A673 (cell line): ENCODE data around the gene LRRC18. TPM values are rescaled to one million over a fixed set of nuclear protein-coding genes. Genes with fewer than 3 reads are reported as not detected.

ENCODE experiments used
- BruUV-seq: library from RNA; stranded (reverse); fragments of 400-500 nt; replicated peaks from 2 replicates; lab custom pipeline; 2021; lab: Mats Ljungman, UMichigan
- CTCF ChIA-PET: fragments of 300-600 bp; sonication (Branson Sonifier 250); formaldehyde crosslinking; loops from one replicate; lab custom pipeline; 2022; ENCODE audit warnings: antibody characterized with exemption; lab: Charles Lee
- POLR2A ChIA-PET: fragments of 300-600 bp; sonication (Branson Sonifier 250); formaldehyde crosslinking; loops from one replicate; lab custom pipeline; 2022; ENCODE audit warnings: antibody characterized with exemption; ENCODE audit not compliant: low non-redundant PET; lab: Charles Lee
- DNase-seq: peaks from one replicate; pipeline ENCODE4 v3.0.0-alpha.2; 2015; ENCODE audit warnings: low spot score
- H3K27ac ChIP-seq: fragments of 200-600 bp; sonication (generic); 2 replicates; pipeline ENCODE4 v1.5.1; 2016; ENCODE audit warnings: mixed run types, low read depth, mild to moderate bottlenecking, mixed read lengths, antibody characterized with exemption, low read length; ENCODE audit not compliant: poor library complexity, severe bottlenecking
- H3K27me3 ChIP-seq: fragments of 200-600 bp; sonication (generic); replicated peaks from 2 replicates; pipeline ENCODE4 v1.6.1; 2017; ENCODE audit warnings: mixed run types, low read depth, mild to moderate bottlenecking, mixed read lengths, antibody characterized with exemption, low read length; ENCODE audit not compliant: insufficient read depth, poor library complexity
- H3K36me3 ChIP-seq: fragments of 200-600 bp; sonication (generic); 2 replicates; pipeline ENCODE4 v1.6.1; 2016; ENCODE audit warnings: mixed run types, mild to moderate bottlenecking, mixed read lengths, antibody characterized with exemption, low read length; ENCODE audit not compliant: insufficient read depth, poor library complexity, severe bottlenecking
- H3K4me1 ChIP-seq: fragments of 200-600 bp; sonication (generic); 2 replicates; pipeline ENCODE4 v1.6.1; 2017; ENCODE audit warnings: mixed run types, mild to moderate bottlenecking, mixed read lengths, antibody characterized with exemption, low read length; ENCODE audit not compliant: insufficient read depth, poor library complexity, severe bottlenecking
- H3K4me3 ChIP-seq: fragments of 200-600 bp; sonication (generic); 2 replicates; pipeline ENCODE4 v1.5.1; 2016; ENCODE audit warnings: low read depth, mixed run types, mild to moderate bottlenecking, mixed read lengths, low read length; ENCODE audit not compliant: poor library complexity, severe bottlenecking
- H3K9me3 ChIP-seq: fragments of 200-600 bp; sonication (generic); 2 replicates; pipeline ENCODE4 v1.6.1; 2016; ENCODE audit warnings: mixed run types, low read depth, mild to moderate bottlenecking, mixed read lengths, antibody characterized with exemption, low read length; ENCODE audit not compliant: poor library complexity, severe bottlenecking
- CTCF ChIP-seq: fragments of 300-800, 200-600 bp; sonication (generic); conservative IDR thresholded peaks from 2 replicates; pipeline ENCODE4 v1.5.1; 2017; ENCODE audit warnings: low read depth, mild to moderate bottlenecking, antibody characterized with exemption, low read length, moderate library complexity, mixed read lengths
- EZH2 ChIP-seq: fragments of 200-600 bp; sonication (generic); IDR thresholded peaks from 2 replicates; pipeline ENCODE4 v1.6.1; 2017; ENCODE audit warnings: borderline replicate concordance, low read depth, mild to moderate bottlenecking, mixed read lengths, antibody characterized with exemption, low read length; ENCODE audit not compliant: poor library complexity, severe bottlenecking
- intact Hi-C: fragments of 100-400 bp; cut with micrococcal nuclease; formaldehyde crosslinking; loops from one replicate; pipeline ENCODE4 v1.10.0; 2022; ENCODE audit not compliant: unreplicated experiment
- total RNA-seq: library from RNA; stranded (reverse); gene quantifications from 2 replicates; pipeline ENCODE4 v1.2.3, GENCODE V29; 2021

The LRRC18 gene
- total RNA-seq, 1 experiment from 2014 or later, result not detected

GRCh38 chr10:48970654-48971053 lies 31.0 kb upstream of the LRRC18 start:
- POLR2A ChIA-PET, result no interaction called here
- Histone ChIP-seq H3K4me3 (no peak overlapping the region), H3K4me1 (no peaks in the 10 kb centered on the region), H3K9me3 (no peaks in the 10 kb centered on the region), H3K27me3 (no peaks in the 10 kb centered on the region), H3K27ac (no peak overlapping the region), H3K36me3 (no peaks in the 10 kb centered on the region)
- CTCF ChIA-PET, result no interaction called here
- no TSS peak for BruUV-seq
- TF ChIP-seq EZH2 (no peak), CTCF (no peak)
- intact Hi-C loops, result no loop called here
- no peak for DNase-seq

GRCh38 chr10:48970046-48970445 lies 30.4 kb upstream of the LRRC18 start:
- BruUV-seq, result no TSS peak
- ChIA-PET POLR2A (no interaction called here), CTCF (no interaction called here)
- intact Hi-C loops, result no loop called here
- Histone ChIP-seq H3K4me1 (no peaks in the 10 kb centered on the region), H3K27me3 (no peaks in the 10 kb centered on the region), H3K27ac (no peak overlapping the region), H3K36me3 (no peaks in the 10 kb centered on the region), H3K4me3 (no peak overlapping the region), H3K9me3 (no peaks in the 10 kb centered on the region)
- TF ChIP-seq EZH2 (no peak), CTCF (no peak)
- no peak for DNase-seq

GRCh38 chr10:48968036-48968435 lies 28.4 kb upstream of the LRRC18 start:
- Histone ChIP-seq H3K4me1 (no peaks in the 10 kb centered on the region), H3K27me3 (no peaks in the 10 kb centered on the region), H3K4me3 (no peak overlapping the region), H3K9me3 (no peaks in the 10 kb centered on the region), H3K36me3 (no peaks in the 10 kb centered on the region), H3K27ac (no peak overlapping the region)
- TF ChIP-seq CTCF (no peak), EZH2 (no peak)
- POLR2A ChIA-PET, result no interaction called here
- DNase-seq, result no peak
- CTCF ChIA-PET, result no interaction called here
- BruUV-seq, result no TSS peak
- intact Hi-C loops, result no loop called here
